Measurements from ENCODE around the gene AFAP1L1.

AFAP1L1 gene

DNA sequence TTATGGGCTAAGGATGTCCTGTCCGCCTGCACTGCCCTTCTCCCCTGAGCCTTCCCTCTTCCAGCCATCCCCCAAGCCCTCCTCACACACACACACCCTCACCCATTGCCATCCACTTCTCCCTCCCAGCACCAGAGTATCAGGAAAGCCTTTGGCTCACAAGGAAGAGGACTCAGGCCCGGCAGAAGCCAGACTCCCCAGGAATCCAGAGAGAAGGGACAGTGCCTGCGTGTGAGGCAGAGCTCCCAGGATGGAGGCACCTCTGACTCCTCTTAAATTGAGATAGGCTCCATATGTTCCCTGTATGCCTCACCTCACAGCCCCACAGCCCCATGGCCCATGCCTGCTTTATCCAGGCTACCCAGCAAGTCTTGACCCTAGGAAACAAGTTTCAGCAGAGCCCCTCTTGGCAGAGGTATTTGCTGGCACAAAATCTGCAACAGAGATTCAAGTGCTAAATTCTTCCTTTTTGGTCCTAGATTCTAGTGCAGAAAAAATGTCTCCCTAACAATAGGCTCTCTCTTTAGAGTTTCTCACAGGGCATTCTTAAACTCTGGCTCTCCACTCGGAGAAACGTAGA is 106.7 kb downstream of the AFAP1L1 start:
- 82% methylated on average over 5 of the region's 5 CpGs for WGBS

DNA sequence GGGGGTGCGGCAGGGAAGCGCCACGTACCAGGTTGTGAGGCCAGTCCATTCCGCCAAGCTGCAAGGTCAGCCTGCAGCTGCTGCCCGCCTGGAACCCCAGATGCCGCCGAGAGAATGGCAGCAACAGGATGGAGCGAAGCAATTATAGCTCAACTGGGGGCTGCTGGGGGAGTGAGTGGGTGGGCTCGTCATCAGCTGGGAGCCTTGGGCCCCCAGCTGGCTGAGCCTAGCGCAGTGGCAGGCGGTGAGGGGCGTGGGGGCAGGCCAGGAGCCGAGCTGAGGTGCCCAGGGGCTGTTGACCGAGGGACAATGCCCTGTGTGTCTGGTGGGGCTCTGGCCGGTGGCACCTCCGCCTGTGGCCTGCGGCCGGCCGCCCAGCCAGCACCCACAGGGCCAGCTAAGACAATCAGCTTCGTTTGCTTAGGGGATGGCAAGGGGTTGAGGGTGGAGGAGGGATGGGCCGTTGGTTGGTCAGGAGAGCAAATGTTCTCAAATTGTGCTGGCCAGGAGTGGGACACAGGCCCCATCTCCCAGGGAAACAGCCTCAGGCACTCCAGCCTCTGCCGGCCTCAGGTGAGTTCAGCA is 107.6 kb downstream of the AFAP1L1 start, which contains the start of gene IL17B:
Gene IL17B, minus strand, starts transcription at position 116 of the 585 bp plus-strand sequence. Its CDS starts 67 bp downstream, at position 49.
- peak within 1 kb of the TSS in 1 of 2 experiments; percentile 62 for H3K4ac ChIP-seq (ENCODE audit: low read depth in 1 of 2, low read length in 2 of 2)
- 96% methylated on average over 20 of the region's 22 CpGs for whole genome bisulfite sequencing
- peaks cover 0 to 17% of the 10 kb centered on the region in 2 experiments for H3K27me3 ChIP-seq (ENCODE audit: control insufficient read depth in 1 of 2, insufficient read depth in 1 of 2, low read length in 2 of 2)
- H3K23ac ChIP-seq (ENCODE audit: low read length in 2 of 2): no peak within 1 kb of the TSS
- peak within 1 kb of the TSS; percentile 45 for H4K8ac ChIP-seq (ENCODE audit: low read length)
- DNase-seq: no peak
- H3K14ac ChIP-seq (ENCODE audit: low read length in 2 of 2): peak within 1 kb of the TSS in 1 of 2 experiments; percentile 38
- peaks cover 12% of the 10 kb centered on the region for H3K4me1 ChIP-seq (ENCODE audit: control insufficient read depth, insufficient read depth, low read depth, low read length)
- H4K91ac ChIP-seq (ENCODE audit: low read length): peak within 1 kb of the TSS; percentile 77
- no peak within 1 kb of the TSS for H2AFZ ChIP-seq (ENCODE audit: low read depth, low read length)
- peak within 1 kb of the TSS; percentile 88 to 91 for H2BK12ac ChIP-seq (ENCODE audit: low read length in 2 of 2)
- H3K36me3 ChIP-seq (ENCODE audit: control insufficient read depth in 1 of 2, insufficient read depth in 2 of 2, low read depth in 1 of 2, low read length in 2 of 2): no peaks in the 10 kb centered on the region
- no peak within 1 kb of the TSS for H3K27ac ChIP-seq (ENCODE audit: low read length, poor library complexity, severe bottlenecking)
- peak within 1 kb of the TSS; percentile 73 for H2BK15ac ChIP-seq (ENCODE audit: low read depth, poor library complexity, severe bottlenecking)
- H3K9me3 ChIP-seq (ENCODE audit: control insufficient read depth, low read length): no peaks in the 10 kb centered on the region
- H3K4me2 ChIP-seq (ENCODE audit: low read length, poor library complexity, severe bottlenecking): no peak within 1 kb of the TSS
- no peak within 1 kb of the TSS for H2AK5ac ChIP-seq (ENCODE audit: low read length, severe bottlenecking)
- peak within 1 kb of the TSS; percentile 68 to 86 for H3K18ac ChIP-seq (ENCODE audit: low read depth in 1 of 2, low read length in 2 of 2)
- peak within 1 kb of the TSS; percentile 39 for H2BK120ac ChIP-seq (ENCODE audit: low read depth, low read length)
- no peak within 1 kb of the TSS for H2BK5ac ChIP-seq (ENCODE audit: low read depth, low read length, poor library complexity, severe bottlenecking)
- H3K4me3 ChIP-seq (ENCODE audit: insufficient read depth in 1 of 2, low read depth in 1 of 2, low read length in 2 of 2): no peak within 1 kb of the TSS
- H3K79me1 ChIP-seq (replicated peaks; ENCODE audit: low read length, poor library complexity, severe bottlenecking): no peaks in the 10 kb centered on the region
- no peak within 1 kb of the TSS for H3K9ac ChIP-seq (ENCODE audit: low read length)

More for the DNA sequence above, 106.7 kb downstream of the AFAP1L1 start:
- H3K27me3 ChIP-seq (ENCODE audit: control insufficient read depth in 1 of 2, insufficient read depth in 1 of 2, low read length in 2 of 2): peaks cover 0 to 17% of the 10 kb centered on the region in 2 experiments
- DNase-seq: no peak
- no peak overlapping the region for H3K4me2 ChIP-seq (ENCODE audit: low read length, poor library complexity, severe bottlenecking)
- no peak overlapping the region for H2AK5ac ChIP-seq (ENCODE audit: low read length, severe bottlenecking)
- H4K8ac ChIP-seq (ENCODE audit: low read length): peak overlapping the region; percentile 45
- no peak overlapping the region for H3K9ac ChIP-seq (ENCODE audit: low read length)
- no peak overlapping the region for H2BK5ac ChIP-seq (ENCODE audit: low read depth, low read length, poor library complexity, severe bottlenecking)
- H3K79me1 ChIP-seq (replicated peaks; ENCODE audit: low read length, poor library complexity, severe bottlenecking): no peaks in the 10 kb centered on the region
- no peak overlapping the region for H3K23ac ChIP-seq (ENCODE audit: low read length in 2 of 2)
- no peak overlapping the region for H3K4me3 ChIP-seq (ENCODE audit: insufficient read depth in 1 of 2, low read depth in 1 of 2, low read length in 2 of 2)
- no peak overlapping the region for H3K14ac ChIP-seq (ENCODE audit: low read length in 2 of 2)
- H3K36me3 ChIP-seq (ENCODE audit: control insufficient read depth in 1 of 2, insufficient read depth in 2 of 2, low read depth in 1 of 2, low read length in 2 of 2): no peaks in the 10 kb centered on the region
- peaks cover 12% of the 10 kb centered on the region for H3K4me1 ChIP-seq (ENCODE audit: control insufficient read depth, insufficient read depth, low read depth, low read length)
- peak overlapping the region; percentile 61 to 91 for H2BK12ac ChIP-seq (ENCODE audit: low read length in 2 of 2)
- H3K18ac ChIP-seq (ENCODE audit: low read depth in 1 of 2, low read length in 2 of 2): peak overlapping the region; percentile 5 to 68
- H3K9me3 ChIP-seq (ENCODE audit: control insufficient read depth, low read length): no peaks in the 10 kb centered on the region
- no peak overlapping the region for H2AFZ ChIP-seq (ENCODE audit: low read depth, low read length)
- H2BK120ac ChIP-seq (ENCODE audit: low read depth, low read length): no peak overlapping the region
- H4K91ac ChIP-seq (ENCODE audit: low read length): peak overlapping the region; percentile 77
- H2BK15ac ChIP-seq (ENCODE audit: low read depth, poor library complexity, severe bottlenecking): peak overlapping the region; percentile 35
- H3K27ac ChIP-seq (ENCODE audit: low read length, poor library complexity, severe bottlenecking): no peak overlapping the region
- H3K4ac ChIP-seq (ENCODE audit: low read depth in 1 of 2, low read length in 2 of 2): no peak overlapping the region

DNA sequence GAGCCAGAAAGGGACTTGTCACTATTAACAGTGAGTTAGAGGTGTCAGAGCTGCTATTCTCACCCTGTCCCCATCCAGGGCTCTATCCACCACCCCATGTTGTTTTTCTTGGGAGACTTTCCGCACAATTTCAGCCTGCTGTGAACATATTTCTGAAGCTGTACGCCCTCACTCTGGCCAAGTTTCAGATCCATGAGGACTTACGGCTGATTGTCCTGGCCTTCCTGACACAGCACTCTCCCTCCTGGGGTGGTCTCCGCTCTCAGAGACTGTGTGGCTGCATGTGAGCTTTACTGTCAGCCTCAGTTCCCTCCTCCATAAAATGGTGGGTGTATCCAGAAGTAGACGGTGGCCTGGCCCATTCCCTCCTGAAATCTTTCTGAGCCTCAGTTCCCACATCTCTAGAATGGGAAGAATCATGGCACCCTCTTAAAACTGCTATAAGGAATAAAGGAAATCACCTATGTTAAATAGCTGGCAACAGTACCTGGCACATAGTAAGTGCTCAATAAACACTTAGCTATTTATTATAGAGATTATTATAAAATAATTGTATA is 108.2 kb downstream of the AFAP1L1 start:
- Histone ChIP-seq H3K9ac (ENCODE audit: low read length) (no peak overlapping the region), H3K4ac (ENCODE audit: low read depth in 1 of 2, low read length in 2 of 2) (peak overlapping the region in 1 of 2 experiments; percentile 62), H2BK15ac (ENCODE audit: low read depth, poor library complexity, severe bottlenecking) (no peak overlapping the region), H3K4me1 (ENCODE audit: control insufficient read depth, insufficient read depth, low read depth, low read length) (peaks cover 12% of the 10 kb centered on the region), H3K27me3 (ENCODE audit: control insufficient read depth in 1 of 2, insufficient read depth in 1 of 2, low read length in 2 of 2) (peaks cover 0 to 17% of the 10 kb centered on the region in 2 experiments), H2BK120ac (ENCODE audit: low read depth, low read length) (no peak overlapping the region), H2AK5ac (ENCODE audit: low read length, severe bottlenecking) (no peak overlapping the region), H3K4me3 (ENCODE audit: insufficient read depth in 1 of 2, low read depth in 1 of 2, low read length in 2 of 2) (no peak overlapping the region), H4K8ac (ENCODE audit: low read length) (no peak overlapping the region), H3K4me2 (ENCODE audit: low read length, poor library complexity, severe bottlenecking) (no peak overlapping the region), H3K36me3 (ENCODE audit: control insufficient read depth in 1 of 2, insufficient read depth in 2 of 2, low read depth in 1 of 2, low read length in 2 of 2) (no peaks in the 10 kb centered on the region), H3K9me3 (ENCODE audit: control insufficient read depth, low read length) (no peaks in the 10 kb centered on the region), H4K91ac (ENCODE audit: low read length) (peak overlapping the region; percentile 70), H2BK12ac (ENCODE audit: low read length in 2 of 2) (peak overlapping the region; percentile 70 to 88), H3K18ac (ENCODE audit: low read depth in 1 of 2, low read length in 2 of 2) (peak overlapping the region in 1 of 2 experiments; percentile 18), H3K14ac (ENCODE audit: low read length in 2 of 2) (no peak overlapping the region), H2BK5ac (ENCODE audit: low read depth, low read length, poor library complexity, severe bottlenecking) (no peak overlapping the region), H3K23ac (ENCODE audit: low read length in 2 of 2) (no peak overlapping the region), H3K79me1 (replicated peaks; ENCODE audit: low read length, poor library complexity, severe bottlenecking) (no peaks in the 10 kb centered on the region), H3K27ac (ENCODE audit: low read length, poor library complexity, severe bottlenecking) (no peak overlapping the region), H2AFZ (ENCODE audit: low read depth, low read length) (no peak overlapping the region)
- 96% methylated on average over 4 of the region's 5 CpGs for WGBS
- DNase-seq: no peak

DNA sequence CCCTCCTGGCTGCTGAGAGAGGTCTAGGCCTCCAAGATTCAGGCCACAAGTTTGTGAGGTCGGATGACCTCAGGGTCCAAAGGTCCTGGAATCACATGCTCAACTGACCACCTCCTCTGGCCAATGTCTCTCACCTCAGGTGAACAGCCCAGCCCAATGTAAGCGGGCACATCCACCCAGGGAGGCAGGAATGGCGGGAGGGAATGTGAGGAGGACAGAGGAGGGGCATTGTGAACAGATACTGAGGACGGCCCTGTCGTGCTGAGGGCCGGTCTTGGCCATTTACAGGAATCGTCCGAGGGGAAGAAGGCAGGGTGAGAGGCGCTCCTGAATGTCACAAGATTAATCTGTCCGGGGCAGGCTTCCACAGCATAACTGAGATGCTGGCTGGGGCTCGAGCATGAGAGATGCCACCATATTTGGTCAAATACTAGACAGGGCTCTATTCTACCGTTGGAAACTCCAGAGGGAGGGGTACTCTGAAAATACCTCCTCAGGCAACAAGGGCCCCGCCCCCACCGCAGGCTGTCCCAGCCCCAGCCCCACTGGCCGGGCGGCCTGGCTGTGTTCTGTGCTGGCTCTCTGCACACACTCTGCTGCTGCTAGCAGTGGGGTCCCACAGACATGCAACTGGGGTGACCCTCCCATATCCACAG is 108.9 kb downstream of the AFAP1L1 start:
- H2BK12ac ChIP-seq (ENCODE audit: low read length in 2 of 2): peak overlapping the region; percentile 97 to 98
- no peak overlapping the region for H3K27ac ChIP-seq (ENCODE audit: low read length, poor library complexity, severe bottlenecking)
- peaks cover 13% of the 10 kb centered on the region for H3K4me1 ChIP-seq (ENCODE audit: control insufficient read depth, insufficient read depth, low read depth, low read length)
- no peaks in the 10 kb centered on the region for H3K9me3 ChIP-seq (ENCODE audit: control insufficient read depth, low read length)
- peak overlapping the region; percentile 99 for H2BK120ac ChIP-seq (ENCODE audit: low read depth, low read length)
- H3K4ac ChIP-seq (ENCODE audit: low read depth in 1 of 2, low read length in 2 of 2): peak overlapping the region; percentile 9 to 92
- H2AFZ ChIP-seq (ENCODE audit: low read depth, low read length): no peak overlapping the region
- H4K91ac ChIP-seq (ENCODE audit: low read length): peak overlapping the region; percentile 89
- no peak overlapping the region for H3K4me3 ChIP-seq (ENCODE audit: insufficient read depth in 1 of 2, low read depth in 1 of 2, low read length in 2 of 2)
- no peak for DNase-seq
- peak overlapping the region; percentile 2 to 98 for H3K18ac ChIP-seq (ENCODE audit: low read depth in 1 of 2, low read length in 2 of 2)
- H2AK5ac ChIP-seq (ENCODE audit: low read length, severe bottlenecking): no peak overlapping the region
- H3K4me2 ChIP-seq (ENCODE audit: low read length, poor library complexity, severe bottlenecking): no peak overlapping the region
- peak overlapping the region; percentile 16 for H4K8ac ChIP-seq (ENCODE audit: low read length)
- H3K36me3 ChIP-seq (ENCODE audit: control insufficient read depth in 1 of 2, insufficient read depth in 2 of 2, low read depth in 1 of 2, low read length in 2 of 2): no peaks in the 10 kb centered on the region
- H3K27me3 ChIP-seq (ENCODE audit: control insufficient read depth in 1 of 2, insufficient read depth in 1 of 2, low read length in 2 of 2): peaks cover 0 to 17% of the 10 kb centered on the region in 2 experiments
- no peak overlapping the region for H2BK5ac ChIP-seq (ENCODE audit: low read depth, low read length, poor library complexity, severe bottlenecking)
- H3K23ac ChIP-seq (ENCODE audit: low read length in 2 of 2): no peak overlapping the region
- 60% methylated on average over 16 of the region's 16 CpGs for WGBS
- peak overlapping the region; percentile 30 for H2BK15ac ChIP-seq (ENCODE audit: low read depth, poor library complexity, severe bottlenecking)
- H3K14ac ChIP-seq (ENCODE audit: low read length in 2 of 2): peak overlapping the region in 1 of 2 experiments; percentile 30
- H3K9ac ChIP-seq (ENCODE audit: low read length): no peak overlapping the region
- H3K79me1 ChIP-seq (replicated peaks; ENCODE audit: low read length, poor library complexity, severe bottlenecking): no peaks in the 10 kb centered on the region
